HFF-Myc (cell line): ENCODE measurements around the gene CTSW.

ENCODE experiments used
- DNase-seq: peaks from one replicate; pipeline ENCODE4 v3.0.0-alpha.2; 2011; ENCODE audit warnings: low read depth; ENCODE audit errors: extremely low read depth
- H3K4me3 ChIP-seq: replicated peaks from 2 replicates; pipeline ENCODE4 v1.5.1; 2011; ENCODE audit warnings: low read depth, mild to moderate bottlenecking, control low read depth, low read length
- CTCF ChIP-seq: IDR thresholded peaks from 2 replicates; pipeline ENCODE4 v1.5.1; 2012; ENCODE audit warnings: mild to moderate bottlenecking, low read depth, low read length, control low read depth; ENCODE audit errors: missing control alignments

Gene CTSW

GRCh38 chr11:65917434-65918210, 38.0 kb downstream of the CTSW start:
- no peak for TF ChIP-seq CTCF
- peak overlapping the region; percentile 99 for H3K4me3 ChIP-seq
- DNase-seq: no peak

GRCh38 chr11:65918211-65919140, 38.8 kb downstream of the CTSW start, which contains the start of gene C11orf68:
C11orf68 (minus strand) TSS chr11:65919062; CDS start chr11:65919031, 31 bp downstream.
- no peak for DNase-seq

GRCh38 chr11:65919141-65919572, 39.5 kb downstream of the CTSW start, which contains the start of gene DRAP1:
DRAP1 (plus strand) TSS chr11:65919426; CDS start chr11:65919502, 76 bp downstream.
- TF ChIP-seq CTCF: no peak
- H3K4me3 ChIP-seq: peak within 1 kb of the TSS; percentile 99
- DNase-seq: peak; percentile 82

More at GRCh38 chr11:65918211-65919140, 38.8 kb downstream of the CTSW start, which contains the start of gene C11orf68:
- TF ChIP-seq CTCF: no peak
- H3K4me3 ChIP-seq: peak within 1 kb of the TSS; percentile 99

GRCh38 chr11:65919573-65920371, 40.1 kb downstream of the CTSW start:
- DNase-seq: no peak
- peak overlapping the region; percentile 78 for H3K4me3 ChIP-seq
- TF ChIP-seq CTCF: no peak

GRCh38 chr11:65920372-65920802, 40.8 kb downstream of the CTSW start:
- H3K4me3 ChIP-seq: peak overlapping the region; percentile 78
- no peak for DNase-seq
- TF ChIP-seq CTCF: no peak

GRCh38 chr11:65921033-65921555, 41.5 kb downstream of the CTSW start:
- H3K4me3 ChIP-seq: peak overlapping the region; percentile 78
- no peak for DNase-seq
- no peak for TF ChIP-seq CTCF
